Measurements from ENCODE around the gene TKT.

DNA sequence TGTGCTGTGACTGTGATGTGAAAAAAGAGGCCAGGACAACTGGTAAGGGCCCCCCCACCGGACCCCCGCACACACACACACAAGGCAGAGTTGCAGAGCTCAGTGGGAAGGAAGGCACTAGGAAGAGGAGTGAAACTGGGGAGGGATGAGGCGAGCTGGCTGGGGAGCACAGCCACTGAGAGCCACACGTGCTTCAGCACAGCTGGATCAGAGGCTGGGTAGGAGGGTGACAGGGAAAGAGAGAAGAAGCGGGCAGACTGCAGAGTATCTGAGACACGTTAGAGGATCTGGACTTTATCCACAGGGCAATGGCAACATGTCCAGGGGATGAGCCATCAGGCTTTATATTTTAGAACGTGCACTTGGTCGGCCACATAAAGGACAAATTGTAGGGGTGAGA, 38.0 kb upstream of the TKT start:
- TF ChIP-seq CTCF (IDR thresholded peaks at IDR 0.05) (no peak), POLR2A (IDR thresholded peaks at IDR 0.05) (no peak)
